GM18517 (cell line): Measurements from ENCODE around the gene TEX22.

Experiments used
- ATAC-seq: cut with Tn5 transposase; IDR thresholded peaks from one replicate; pipeline ENCODE4 v1.9.1; 2021; ENCODE audit warnings: mild to moderate bottlenecking, moderate library complexity; ENCODE audit not compliant: unreplicated experiment

TEX22 gene

DNA sequence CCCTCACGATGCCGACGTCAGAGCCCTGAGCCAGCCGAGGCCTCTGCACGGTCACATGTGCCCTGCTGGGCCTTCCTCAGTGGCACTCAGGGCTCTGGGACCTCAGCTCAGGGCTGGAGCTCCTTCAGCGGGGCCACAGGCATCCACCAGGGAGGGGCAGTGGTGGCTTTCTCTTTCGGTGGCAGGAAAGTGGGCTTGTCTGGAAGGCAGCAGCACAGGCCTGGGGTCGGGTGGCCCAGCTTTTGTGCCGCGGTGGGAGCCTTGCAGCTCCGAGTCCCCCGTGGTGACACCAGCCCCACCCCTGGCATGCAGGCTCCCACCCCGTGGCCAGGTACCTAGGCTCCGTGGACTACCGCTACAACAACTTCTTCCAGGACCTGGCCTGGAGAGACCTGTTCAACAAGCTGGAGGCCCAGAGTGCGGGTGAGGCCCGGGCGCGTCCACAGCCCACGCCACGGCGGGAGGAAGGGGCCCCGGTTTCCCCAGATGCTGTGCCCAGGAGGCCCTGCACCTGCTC, 14.2 kb upstream of the TEX22 start:
- no peak for ATAC-seq

DNA sequence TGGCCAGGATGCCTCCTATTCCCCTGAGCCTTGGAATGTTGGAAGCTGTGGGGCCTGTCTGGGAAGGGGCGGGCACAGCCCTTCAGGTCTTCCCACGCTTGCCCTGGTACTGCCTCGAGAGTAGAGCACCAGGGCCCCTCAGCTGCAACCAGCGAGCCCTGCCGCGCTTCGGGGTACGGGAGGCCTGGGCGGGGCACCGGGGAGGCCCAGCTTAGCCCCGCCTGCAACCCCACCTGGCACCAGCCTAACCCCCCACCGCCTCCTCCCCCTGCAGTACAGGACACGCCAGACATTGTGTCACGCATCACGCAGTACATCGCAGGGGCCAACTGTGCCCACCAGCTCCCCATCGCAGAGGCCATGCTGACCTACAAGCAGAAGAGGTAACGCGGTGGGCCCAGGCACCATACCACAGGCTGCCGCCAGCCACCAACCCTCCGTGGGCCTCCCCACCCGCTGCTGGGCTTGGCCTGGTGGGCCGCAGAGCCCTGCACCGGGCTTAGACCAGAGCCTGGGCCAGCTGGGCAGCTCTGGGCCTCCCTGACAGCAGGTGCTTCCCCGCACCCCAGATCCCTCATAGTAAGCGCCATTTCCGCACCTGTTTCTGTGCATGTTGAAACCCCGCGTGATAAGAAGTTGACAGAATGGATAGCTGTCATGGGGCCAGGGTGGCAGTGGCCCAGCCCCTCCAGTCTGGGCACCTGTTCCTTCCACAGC, 13.6 kb upstream of the TEX22 start:
- no peak for ATAC-seq

DNA sequence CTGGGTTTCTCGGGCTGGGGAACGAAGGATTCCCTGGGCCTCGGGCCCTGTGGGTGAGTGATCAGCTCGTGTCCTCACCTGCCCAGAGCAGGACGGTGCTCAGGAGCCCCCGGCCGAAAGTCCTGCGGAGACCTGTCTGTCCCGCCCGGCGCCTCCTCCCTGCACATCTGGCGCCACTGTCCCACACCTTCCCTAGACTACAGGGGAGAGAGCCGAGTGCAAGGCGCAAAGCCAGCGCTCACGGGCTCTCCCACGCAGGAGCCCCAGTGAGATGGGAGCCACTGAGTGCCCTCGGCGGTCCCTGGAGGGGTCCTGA, 13.1 kb upstream of the TEX22 start:
- ATAC-seq = no peak

DNA sequence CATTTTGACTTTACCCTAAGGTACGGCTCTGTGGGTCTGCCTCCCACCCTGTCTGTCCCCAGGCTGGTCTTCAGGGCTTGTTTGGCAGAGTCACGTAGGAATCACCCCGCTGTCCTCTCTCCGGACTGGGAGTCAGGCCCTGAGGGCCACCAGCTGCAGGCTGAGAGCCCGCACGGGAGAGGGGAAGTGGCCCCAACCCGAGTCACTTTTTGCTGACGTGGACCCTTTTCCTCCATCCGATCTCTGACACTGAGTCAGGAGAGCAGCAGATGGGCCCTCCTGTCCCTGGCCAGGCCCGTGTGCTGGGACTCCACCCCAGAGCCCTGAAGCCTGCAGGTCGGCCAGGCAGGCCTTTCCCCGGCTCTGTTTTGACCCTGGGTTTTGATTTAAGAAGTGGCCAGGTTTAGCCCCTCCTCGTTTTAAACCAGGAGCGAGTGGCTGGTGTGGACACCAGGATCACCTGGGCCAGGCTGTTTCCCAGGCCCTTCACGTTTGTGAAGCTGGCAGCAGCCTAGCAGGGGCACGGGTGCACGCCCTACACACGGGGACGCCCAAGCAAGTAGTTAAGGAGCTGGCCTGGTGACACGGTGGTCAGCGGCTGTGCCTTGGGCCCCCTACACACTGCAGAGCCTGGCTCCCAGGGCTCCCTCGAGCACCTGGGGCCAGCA, 12.5 kb upstream of the TEX22 start:
- no peak for ATAC-seq

DNA sequence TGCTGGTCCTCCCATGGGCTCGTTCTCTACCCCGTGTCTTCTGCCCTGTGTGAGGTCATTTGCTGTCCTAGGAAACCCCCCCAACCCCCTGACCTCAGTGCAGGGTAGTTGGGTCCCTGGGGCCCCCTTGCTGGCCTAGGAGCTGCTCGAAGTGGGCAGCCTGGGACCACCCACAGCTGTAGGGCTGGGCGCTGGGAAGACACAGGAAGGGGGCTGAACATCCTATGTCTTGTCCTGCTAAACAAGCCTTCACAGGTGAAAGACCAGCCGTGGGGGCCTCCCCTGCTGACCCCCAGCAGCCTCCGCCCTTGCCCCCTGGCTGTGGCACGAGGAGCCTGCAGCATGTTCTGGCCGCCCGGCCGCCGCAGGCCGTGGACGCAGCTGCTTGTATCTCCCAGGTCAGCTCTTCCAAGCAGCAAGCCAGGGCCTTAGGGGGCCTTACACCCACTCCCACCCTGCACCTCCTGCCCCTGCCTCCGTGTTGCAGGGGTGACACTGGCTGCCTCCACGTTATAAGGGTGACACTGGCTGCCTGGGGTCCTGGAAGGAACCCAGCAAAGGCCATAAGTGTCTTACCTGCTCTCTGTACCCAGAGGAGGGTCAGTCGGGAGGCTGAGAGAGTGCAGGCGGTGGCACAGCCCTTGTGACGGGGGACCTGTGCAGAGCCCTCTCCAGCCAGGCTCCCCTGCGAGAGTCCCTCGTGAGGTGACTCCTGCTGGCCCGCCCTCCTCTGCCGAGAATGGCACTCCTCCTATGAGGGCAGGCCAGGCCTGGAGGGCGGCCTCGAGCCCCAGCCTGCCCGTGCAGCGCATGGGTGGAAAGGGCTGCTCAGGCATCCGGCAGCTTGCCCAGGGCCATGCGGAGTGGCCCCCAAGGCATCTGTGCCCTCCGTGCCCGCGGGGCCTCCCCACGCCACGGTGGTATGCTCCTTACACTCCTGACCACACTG, 11.5 kb upstream of the TEX22 start:
- no peak for ATAC-seq

DNA sequence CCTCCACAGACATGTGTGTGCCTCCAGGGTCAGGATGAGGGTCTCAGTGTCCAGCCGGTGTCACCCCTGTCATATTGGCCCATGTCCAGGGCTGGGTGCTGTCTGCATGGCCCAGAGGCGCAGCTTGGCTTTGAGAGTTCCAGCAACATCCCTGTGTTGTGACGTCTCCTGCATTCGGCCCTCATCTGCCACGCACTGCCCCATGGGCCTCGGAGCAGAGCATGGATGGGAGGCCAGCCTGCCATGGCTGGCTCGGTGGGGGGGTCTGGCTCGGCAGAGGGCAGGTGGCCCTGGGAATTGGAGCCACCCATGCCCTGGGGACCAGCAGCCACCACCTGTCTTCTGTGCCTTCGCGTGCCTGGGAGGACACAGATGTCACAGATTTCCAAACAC, 10.8 kb upstream of the TEX22 start:
- ATAC-seq = no peak

DNA sequence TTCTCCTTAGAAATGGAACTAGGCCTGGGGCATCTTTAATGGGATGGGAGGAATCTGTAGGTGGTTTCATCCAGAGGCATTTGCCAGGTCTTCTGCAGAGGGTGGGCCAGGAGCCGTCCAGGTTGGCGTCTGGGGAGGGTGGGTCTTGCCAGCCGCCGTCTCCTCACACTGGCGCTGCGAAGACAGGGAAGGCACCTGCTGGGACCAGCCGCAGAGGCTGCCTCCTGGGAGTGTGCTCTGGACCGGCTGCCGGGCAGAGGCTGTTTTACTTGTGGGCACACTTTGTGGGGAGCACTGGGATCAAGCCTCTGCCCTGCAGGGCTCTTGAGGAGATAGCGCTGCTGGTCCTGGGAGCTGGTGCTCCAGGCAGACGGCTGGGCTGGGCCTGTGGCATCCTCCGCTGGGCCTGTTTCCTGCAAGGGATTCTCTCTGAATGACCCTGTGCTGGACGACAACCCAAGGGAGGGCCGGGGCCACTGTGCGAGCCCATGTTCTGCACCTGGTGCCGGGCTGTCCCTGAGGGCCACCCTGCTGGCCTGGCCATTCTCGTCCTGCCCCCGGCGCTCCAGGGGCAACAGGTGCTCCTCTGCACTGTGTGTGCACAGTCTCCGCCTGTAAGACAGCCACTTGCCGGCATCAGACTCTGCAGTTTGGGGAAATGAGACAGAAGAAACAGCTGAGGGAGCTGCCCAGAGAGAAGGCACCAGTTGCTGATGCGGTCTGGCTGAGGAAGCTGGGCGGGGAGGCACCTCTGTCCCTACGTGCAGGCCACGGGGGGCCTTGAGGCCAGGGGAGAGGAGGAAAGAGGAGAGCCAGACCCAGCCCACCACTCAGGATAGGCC, 10.0 kb upstream of the TEX22 start:
- ATAC-seq = no peak

DNA sequence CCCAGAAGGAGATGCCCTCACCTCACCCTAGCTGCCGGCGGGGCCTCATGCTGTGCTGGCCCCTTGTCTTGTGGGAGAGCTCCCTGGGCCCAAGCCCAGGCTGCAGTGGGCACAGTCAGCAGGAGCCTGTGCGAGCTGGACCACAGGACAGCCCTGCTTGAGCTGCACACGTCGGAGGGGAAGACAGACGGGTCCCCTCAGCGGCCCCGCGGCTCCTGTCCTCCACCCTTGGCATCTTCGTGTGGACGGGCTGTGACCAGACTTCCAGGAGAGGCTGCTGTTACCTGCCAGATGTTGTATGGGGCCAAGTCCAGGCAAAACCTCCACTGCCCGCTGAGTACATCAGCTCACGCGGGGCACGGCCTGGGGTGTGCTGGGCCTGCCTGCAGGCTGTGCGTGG, 9.4 kb upstream of the TEX22 start:
- ATAC-seq = no peak

DNA sequence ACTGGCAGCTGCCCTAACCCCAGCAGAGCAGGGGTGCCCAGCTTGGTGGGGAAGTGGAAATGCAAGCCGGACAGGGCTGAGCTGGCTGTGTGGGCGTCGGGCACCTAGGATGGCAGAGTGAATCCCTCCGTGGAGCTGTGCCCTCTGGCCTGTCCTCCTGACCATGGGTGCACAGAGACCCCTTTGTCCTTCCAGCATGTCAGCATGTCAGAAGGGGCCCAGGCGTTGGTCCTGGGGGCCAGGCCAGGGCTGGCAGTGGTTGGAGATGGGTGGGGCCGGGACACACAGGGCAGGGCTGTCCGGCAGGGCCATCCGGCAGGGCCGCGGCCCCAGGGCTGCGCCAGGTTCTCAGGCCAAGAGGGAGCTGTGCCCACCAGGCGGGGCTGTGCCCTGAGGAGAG, 8.8 kb upstream of the TEX22 start:
- ATAC-seq = no peak

DNA sequence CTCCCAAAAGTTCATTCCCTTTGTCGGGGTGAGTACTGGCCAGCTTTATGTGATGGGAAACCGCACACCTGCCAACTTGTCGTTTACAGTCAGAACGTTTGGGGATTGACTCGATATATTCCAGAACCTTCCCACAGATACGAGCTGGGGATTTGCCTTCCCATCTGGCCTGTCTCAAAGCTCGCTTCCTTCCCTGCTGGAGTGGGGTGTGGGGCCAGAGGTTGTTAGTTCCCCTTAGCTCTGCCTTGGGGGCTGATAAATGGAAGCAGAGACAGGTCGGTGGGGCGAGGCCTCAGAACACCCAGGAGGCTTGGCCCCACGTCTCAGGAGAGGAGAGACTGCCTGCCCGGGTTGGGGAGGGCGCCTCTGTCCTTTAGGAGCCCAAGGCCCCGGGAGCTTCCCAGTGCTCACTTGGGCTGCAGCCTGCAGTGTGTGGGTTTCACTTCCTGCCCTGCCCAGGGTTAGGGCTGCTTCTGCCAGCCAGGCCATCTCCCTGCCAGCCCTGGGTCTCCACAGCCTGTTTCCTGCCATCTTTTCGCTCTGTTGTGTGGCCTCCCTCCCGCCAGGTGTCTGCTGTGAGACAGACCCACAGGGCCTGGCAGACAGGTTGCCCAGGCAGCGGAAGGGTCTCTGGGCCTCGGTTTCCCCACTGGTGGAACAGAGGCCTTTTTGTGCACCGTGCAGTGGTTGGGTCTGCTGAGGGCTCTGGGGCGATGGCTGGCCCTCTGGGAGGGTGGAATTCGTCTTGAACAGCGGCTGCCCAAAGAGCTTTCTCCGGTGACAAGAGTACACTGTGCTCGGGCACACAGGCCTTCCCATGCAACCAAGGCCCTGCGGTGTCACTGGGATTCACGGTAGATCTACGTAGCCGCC, 8.1 kb upstream of the TEX22 start:
- no peak for ATAC-seq

DNA sequence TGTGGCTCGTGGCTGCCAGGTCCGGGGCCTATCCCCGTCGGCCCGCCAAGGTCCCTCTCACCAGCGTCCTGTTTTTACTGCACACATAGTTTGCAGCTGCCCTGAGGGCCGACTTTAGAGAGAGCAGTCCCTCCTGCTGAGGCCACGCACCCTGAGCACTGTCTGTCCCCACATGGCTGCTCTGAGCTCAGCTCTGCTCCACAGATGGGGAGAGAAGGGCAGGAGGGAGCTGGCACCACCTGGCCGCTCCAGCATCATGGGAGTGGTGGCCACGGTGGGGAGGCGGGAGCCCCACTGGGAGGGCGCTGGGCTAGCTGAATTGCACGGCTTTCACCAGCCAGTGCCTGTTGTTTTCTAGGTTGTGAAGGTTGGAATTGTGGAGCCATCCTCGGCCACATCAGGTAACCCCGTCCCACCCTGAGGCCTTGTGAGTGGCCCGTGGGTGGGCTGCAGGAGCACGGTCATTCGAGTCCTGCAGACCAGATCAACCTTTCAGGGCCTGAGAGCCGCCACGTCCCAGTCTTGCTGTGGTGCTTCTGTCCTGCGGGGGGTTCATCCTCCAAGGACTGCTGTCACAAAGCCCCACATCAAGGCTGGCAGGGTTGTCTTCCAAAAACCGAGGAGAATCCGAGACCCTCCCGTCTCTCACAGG, 7.4 kb upstream of the TEX22 start:
- ATAC-seq = no peak

DNA sequence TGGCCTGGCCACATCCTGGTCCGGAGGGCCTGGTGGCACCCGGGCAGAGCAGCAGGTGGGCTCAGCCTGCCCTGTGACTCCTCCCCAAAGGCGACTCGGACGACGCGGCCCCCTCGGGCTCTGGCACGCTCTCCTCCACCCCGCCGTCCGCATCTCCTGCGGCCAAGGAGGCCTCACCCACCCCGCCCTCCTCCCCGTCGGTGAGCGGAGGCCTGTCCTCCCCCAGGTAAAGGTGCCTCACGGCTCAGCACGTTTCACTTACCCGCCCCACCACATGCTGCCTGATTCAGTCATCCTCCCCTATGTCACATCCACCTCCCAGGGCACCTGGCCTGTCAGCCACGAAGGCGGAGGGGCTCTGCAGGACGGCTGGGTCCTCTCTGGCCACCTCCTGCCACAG, 6.8 kb upstream of the TEX22 start:
- no peak for ATAC-seq

DNA sequence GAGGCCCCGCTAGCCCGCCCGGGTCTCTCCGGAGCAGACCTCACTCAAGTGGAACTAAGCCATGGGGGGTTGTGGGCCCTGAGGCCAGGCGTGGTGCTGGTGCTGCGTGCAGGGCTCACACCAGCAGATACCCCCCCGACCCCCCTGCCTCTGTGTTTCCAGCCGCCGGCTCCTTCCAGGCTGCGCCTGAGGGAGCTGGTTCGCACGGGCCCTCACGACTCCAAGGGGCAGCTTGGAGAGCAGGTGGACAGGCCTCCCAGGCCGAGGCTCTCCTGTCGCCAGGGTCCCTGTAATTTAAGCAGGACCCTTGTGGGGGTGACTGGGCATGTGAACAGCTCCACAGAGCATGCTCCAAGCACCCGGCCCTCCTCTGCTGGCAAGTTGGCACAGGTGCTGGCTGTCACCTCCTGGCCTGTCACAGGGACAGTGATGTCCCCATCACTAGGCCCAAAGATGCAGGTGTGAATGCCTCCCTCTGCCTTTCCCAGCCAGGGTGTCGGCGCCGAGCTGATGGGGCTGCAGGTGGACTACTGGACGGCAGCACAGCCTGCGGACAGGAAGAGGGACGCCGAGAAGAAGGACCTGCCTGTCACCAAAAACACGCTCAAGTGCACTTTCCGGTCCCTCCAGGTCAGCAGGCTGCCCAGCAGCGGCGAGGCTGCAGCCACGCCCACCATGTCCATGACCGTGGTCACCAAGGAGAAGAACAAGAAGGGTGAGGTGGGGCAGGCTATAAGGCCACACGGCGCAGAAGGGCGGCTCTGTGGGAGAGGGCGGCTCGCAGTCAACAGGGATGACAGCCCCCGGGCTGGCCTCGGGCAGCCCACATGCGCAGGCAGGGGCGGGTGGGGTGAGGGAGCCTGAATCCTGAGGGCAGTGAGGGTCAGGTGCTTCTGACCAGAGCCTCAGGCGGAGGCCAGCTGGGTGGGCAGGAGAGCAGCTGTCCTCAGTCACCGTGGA, 5.9 kb upstream of the TEX22 start:
- ATAC-seq = no peak

DNA sequence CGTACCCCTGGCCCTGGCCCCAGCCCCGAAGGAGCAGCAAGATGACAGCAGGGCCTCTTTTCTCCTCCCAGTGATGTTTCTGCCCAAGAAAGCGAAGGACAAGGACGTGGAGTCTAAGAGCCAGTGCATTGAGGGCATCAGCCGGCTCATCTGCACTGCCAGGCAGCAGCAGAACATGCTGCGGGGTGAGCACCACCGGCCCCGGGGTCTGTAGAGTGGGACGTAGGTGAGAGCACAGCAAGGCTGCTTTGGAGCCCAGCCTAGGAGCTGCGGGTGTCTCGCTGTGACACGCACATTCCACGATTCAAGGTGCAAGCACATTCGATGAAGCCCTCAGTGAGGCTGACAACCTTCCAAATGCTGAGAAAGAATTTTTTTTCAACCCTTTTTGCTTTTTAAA, 5.2 kb upstream of the TEX22 start:
- ATAC-seq = no peak

DNA sequence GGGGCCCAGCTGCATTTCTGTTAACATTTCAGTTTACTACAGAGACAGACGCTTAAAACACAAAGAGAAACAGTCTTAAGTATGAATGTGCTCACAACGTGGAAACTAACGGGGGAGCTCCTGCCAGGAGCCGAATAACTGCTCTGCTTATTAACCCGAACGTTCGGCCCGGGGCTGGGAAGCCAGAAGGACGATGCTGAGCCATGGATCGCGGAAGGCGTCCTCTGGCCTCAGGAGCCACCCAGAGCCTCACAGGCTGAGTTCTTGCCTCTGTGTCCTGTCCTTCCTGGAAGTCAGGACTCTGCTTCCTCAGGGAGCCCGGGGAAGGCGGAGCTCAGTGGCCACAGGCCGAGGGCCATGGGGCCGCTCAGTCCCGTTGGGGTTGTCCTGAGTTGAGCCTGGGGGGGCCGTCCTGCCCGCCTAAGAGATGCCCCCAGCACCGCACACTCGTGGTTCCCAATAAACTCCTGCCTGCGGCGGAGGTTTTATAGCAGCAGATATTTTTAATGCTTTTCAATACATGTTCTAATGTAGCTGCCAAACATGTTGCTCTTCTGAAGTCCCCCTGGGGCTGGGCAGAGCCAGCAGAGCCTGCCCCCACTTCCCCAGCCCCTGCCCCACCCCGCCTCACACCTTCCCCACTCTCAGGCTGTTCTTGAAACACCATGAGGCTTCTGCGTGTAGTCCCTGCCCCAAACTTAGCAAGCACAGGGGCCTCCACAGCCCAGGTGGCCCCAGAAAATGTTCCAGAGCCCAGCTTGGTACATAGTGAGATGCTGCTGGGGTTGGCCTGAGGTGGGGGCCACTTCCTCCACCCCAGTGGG, 3.4 kb upstream of the TEX22 start:
- ATAC-seq = no peak

DNA sequence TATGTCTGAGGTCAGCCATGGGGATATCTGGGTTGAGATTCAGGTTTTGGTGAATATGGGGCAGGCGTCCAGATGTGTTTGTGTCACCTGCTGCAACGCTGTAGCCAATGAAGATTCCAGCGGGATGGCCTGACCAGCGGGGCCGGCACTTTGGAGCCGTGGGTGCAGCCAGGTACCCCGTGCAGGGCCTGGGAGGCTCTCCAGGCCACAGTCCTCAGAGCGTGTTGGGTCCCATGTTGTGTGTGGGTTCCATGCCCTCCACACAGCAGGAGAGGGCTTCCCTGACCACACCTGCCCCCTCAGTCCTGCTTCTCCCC, 2.8 kb upstream of the TEX22 start:
- no peak for ATAC-seq

DNA sequence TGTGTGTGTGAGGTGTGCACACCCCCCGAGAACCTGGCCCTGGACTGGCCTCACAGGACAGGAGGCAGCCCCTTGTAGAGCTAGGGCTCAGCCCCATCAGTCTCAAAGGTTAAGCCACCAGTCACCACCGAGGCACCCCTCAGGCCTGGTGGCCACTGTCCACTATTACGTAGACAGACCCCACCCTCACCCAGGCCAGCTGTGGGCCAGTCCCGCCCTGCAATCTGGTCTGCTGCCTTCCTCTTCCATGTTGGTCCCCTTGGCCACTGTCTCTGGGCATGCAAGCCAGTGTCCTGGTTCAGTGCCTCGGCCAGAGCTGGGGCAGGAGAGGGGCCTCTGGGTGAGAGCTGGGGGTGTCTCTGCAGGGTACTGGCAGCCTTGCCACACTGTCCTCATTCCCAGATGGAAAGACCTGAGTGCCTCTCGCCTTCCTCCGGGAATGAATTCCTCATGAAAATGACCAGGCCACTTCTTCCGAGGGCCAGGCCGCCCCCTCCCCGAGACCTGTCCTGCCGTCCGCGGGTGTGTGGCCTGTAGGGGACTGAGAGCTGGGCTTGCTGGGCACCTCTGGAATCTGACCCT, 897 bp upstream of the TEX22 start:
- ATAC-seq = no peak
